Stimulated activated naive CD8-positive, alpha-beta T cell treated with anti-CD3 and anti-CD28 coated beads, Interleukin-15, Interleukin-2, amounts not matched to agents 100 ng/mL and 50 ng/mL, for 24 hours (primary cell): ENCODE data around the gene CTTNBP2NL.
"Not testable (repeated sequence)": the region's sequence is repeated elsewhere in the genome, so short reads cannot be mapped to it uniquely, and the experiment has no call there.

ENCODE experiments used
- H3K27ac Mint-ChIP-seq: one replicate; pipeline ENCODE4 v1.8.0; 2021; ENCODE audit warnings: mild to moderate bottlenecking, mixed read lengths
- H3K27me3 Mint-ChIP-seq: one replicate; pipeline ENCODE4 v1.8.0; 2021; ENCODE audit warnings: mixed read lengths
- H3K36me3 Mint-ChIP-seq: one replicate; pipeline ENCODE4 v1.8.0; 2021; ENCODE audit warnings: low read depth, mixed read lengths
- H3K4me1 Mint-ChIP-seq: one replicate; pipeline ENCODE4 v1.8.0; 2021; ENCODE audit warnings: low read depth, mixed read lengths
- H3K4me3 Mint-ChIP-seq: one replicate; pipeline ENCODE4 v1.8.0; 2021; ENCODE audit warnings: mild to moderate bottlenecking, mixed read lengths
- H3K9me3 Mint-ChIP-seq: one replicate; pipeline ENCODE4 v1.8.0; 2021; ENCODE audit warnings: mixed read lengths

Gene CTTNBP2NL

DNA sequence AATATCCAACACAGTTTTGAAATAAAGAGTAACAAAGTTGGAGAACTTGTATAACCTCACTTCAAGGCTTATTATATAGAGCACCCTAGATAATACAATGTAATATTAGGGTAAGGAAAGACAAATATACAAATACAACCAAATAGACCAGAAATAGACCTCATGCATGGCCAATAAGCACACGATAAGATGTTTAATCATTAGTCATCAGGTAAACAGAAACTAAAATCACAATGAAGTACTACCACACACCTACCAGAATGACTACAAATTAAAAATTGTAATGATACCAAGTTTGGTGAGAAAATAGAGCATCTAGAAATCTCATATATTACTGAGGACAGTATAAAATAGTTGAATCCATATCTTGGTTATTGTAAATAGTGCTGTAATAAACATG, 20.3 kb upstream of the CTTNBP2NL start:
- no peaks in the 10 kb centered on the region for H3K36me3 Mint-ChIP-seq
- peaks cover 42% of the 10 kb centered on the region for H3K27me3 Mint-ChIP-seq
- H3K27ac Mint-ChIP-seq: no peak overlapping the region
- no peaks in the 10 kb centered on the region for H3K9me3 Mint-ChIP-seq
- no peaks in the 10 kb centered on the region for H3K4me1 Mint-ChIP-seq
- H3K4me3 Mint-ChIP-seq: no peak overlapping the region

DNA sequence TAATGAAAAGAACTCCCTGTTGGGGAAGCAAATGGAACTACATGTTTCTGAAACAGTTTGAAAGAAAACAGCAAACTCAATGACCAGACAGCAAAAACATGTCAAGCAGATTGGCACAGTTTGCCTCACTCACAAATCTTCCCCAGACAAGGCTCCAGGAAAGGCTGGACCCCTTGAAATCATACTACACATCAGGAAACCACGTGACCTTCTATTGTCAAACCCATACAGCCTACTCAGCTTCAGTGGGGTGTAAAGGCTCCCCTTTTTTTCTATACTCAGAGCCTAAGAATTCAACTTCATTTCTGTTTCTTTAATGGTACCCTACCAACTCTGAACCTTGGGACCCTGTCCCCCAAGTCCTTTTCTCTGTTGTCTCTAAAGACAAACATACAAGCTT, 15.7 kb upstream of the CTTNBP2NL start:
- no peaks in the 10 kb centered on the region for H3K36me3 Mint-ChIP-seq
- peaks cover 48% of the 10 kb centered on the region for H3K27me3 Mint-ChIP-seq
- H3K4me1 Mint-ChIP-seq: no peaks in the 10 kb centered on the region
- no peaks in the 10 kb centered on the region for H3K9me3 Mint-ChIP-seq
- no peak overlapping the region for H3K27ac Mint-ChIP-seq
- no peak overlapping the region for H3K4me3 Mint-ChIP-seq

DNA sequence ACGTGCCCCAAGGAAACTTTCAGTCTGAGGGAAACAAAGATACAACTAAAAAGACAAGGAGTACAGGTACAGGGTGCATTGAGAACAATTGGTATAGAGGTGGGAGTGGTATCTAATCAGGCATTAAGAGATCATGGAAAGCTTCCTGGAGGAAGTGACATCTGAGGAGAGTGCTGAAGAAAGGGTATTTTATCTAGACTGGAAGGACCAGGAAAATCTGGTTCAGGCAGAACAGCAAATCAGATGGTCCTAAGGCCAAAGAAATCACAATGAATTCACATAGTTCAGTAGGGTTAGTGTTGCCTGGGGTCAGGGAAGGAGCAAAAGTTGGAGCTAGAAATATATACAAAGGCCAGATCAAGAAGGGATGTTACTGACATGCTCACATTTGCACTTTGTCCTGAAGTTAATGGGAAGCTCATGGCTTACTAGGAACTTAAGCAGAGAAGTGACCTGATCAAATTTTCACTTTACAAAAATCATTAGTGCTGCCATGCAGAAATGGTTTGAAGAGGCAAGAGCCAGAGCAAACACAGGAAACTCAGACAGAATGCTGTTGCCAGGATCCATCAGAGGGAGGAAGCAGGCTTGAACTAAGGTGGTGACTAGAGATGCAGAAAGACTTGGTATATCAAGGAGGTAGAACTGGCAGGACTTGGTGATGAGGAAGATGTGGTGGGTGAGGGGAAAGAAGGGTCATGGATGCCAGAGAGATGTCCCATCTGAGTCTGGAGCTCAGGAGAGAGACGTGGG, 14.5 kb upstream of the CTTNBP2NL start:
- no peak overlapping the region for H3K4me3 Mint-ChIP-seq
- H3K36me3 Mint-ChIP-seq: no peaks in the 10 kb centered on the region
- H3K27me3 Mint-ChIP-seq: peaks cover 48% of the 10 kb centered on the region
- H3K9me3 Mint-ChIP-seq: no peaks in the 10 kb centered on the region
- no peaks in the 10 kb centered on the region for H3K4me1 Mint-ChIP-seq
- H3K27ac Mint-ChIP-seq: no peak overlapping the region

DNA sequence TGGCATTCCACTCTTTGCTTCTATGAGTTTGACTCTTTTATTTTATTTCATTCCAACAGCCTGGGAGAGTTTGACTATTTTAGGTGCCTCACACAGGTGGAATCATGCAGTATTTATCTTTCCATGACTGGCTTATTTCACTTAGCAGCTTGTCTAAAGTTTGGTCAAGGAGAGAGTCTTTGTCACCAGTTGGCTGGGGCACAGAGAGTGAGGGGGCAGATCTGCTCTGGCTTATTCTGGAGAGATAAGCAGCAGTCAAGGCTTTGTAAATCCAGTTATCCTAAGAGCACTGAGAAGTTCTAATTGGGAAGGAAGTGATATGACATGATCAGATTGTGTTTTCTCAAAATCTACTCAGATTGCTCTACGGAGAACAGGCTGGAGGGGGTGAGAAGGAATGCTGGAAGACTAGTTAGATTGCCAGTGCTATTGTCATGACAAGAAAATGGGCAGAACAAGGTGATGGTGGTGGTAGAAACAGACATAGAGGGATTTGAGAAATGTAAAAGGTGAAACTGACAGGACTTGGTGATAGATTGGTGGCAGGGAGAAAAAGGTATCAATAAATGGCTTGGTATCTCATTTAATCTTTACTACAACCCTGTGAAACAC, 12.1 kb upstream of the CTTNBP2NL start:
- Mint-ChIP-seq H3K36me3 (no peaks in the 10 kb centered on the region), H3K27me3 (peaks cover 52% of the 10 kb centered on the region), H3K9me3 (no peaks in the 10 kb centered on the region), H3K4me3 (no peak overlapping the region), H3K4me1 (no peaks in the 10 kb centered on the region), H3K27ac (no peak overlapping the region)

DNA sequence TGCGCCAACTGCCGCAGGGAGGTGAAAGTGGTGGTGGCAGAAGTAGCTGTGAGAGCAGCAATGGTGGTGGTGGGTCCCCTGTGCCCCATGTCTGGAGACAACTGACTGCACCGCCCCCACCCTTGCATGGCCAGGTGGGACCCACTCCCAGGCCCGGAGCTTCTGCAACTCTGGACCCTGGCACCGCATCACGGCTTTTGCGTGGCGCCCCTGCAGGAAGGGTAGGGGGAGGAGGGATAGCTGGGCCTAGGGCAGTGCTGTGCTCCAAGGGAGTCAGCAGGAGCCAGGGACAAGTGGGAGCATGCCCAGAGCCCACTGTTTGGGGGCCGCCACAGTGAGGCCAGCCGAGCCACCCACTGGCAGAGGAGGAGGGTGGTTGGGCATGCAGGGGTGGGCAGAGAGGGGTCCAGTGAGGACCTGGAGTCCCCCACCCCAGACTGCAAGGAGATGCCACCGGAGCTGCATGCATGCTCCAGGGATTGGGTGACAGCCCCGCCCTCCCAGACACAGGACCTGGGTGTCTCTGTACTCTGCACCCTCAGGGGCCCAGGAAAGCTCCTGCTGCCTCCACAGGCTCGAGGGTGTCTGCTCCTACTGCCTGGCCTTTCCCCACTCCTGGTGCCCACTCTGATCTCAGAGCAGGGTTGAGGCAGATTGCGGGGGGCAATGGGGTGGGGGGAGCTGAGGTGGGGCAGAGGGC, 9.8 kb upstream of the CTTNBP2NL start:
- peaks cover 17% of the 10 kb centered on the region for H3K4me1 Mint-ChIP-seq
- peaks cover 51% of the 10 kb centered on the region for H3K27me3 Mint-ChIP-seq
- H3K27ac Mint-ChIP-seq: no peak overlapping the region
- H3K4me3 Mint-ChIP-seq: no peak overlapping the region
- no peaks in the 10 kb centered on the region for H3K36me3 Mint-ChIP-seq
- H3K9me3 Mint-ChIP-seq: no peaks in the 10 kb centered on the region

DNA sequence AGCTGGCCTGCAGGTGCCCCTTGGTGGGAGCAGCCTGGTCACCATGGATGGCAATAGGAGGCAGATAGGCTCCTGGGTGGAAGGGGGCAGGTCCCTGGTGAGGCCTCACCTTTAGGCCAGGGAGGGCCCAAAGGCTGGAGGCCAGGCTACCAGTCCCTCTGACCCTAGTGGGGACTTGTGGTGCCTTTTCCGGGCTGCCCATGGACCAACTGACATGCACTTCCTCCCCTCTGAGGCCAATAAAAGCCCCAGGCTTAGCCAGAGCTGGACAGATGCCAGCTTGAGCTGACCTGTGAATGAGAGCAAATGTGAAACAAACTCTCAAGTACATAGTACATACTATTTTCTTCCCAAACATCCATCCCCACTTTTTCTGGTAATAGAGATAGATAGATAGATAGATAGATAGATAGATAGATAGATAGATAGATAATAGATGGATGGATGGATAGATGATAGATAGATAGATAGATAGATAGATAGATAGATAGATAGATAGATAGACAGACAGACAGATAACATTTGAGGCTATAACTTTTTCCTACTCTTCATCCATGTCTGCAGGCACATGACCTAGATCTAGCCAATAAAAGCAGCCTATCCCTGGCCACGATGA, 9.2 kb upstream of the CTTNBP2NL start:
- Mint-ChIP-seq H3K27me3 (peaks cover 44% of the 10 kb centered on the region), H3K27ac (peak overlapping the region; percentile 64), H3K9me3 (no peaks in the 10 kb centered on the region), H3K4me3 (no peak overlapping the region), H3K36me3 (no peaks in the 10 kb centered on the region), H3K4me1 (peaks cover 17% of the 10 kb centered on the region)

DNA sequence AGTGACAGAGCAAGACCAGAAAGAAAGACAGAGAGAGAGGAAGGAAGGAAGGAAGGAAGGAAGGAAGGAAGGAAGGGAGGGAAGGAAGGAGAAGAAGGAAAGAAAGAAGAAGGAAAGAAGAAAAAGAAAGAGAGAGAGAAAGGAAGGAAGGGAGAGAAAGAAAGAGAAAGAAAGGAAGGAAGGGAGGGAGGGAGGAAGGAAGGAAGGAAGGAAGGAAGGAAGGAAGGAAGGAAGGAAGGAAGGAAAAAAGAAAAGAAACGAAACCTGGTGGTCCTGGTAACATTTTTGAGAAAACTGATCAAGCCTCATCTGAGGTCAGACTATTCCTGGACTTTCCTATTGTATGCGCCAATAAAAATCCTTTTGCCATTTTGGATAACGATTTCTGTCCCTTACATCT, 8.2 kb upstream of the CTTNBP2NL start:
- Mint-ChIP-seq H3K27me3 (peaks cover 41% of the 10 kb centered on the region), H3K4me1 (peaks cover 17% of the 10 kb centered on the region), H3K9me3 (no peaks in the 10 kb centered on the region), H3K27ac (no peak overlapping the region), H3K36me3 (no peaks in the 10 kb centered on the region), H3K4me3 (no peak overlapping the region)

DNA sequence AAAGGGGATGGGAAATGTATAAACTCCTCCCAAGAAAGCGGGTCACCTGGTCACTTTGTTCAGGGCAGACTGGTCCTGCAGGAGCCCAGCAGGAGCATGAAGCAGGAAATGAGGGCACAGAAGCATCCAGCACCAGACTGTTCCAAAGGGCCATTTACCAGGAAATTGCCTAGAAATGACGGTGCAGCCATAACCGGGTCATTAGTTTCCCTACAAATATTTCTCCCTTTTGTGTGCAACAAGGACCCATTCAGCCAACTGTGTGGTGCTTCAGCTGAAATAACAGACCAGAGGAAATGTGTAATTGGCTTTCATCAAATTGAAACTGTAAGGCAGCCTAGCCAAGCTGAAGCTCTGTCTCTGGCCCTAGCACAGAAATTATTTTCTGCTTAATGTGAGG, 7.6 kb upstream of the CTTNBP2NL start:
- H3K4me1 Mint-ChIP-seq: peaks cover 17% of the 10 kb centered on the region
- no peaks in the 10 kb centered on the region for H3K9me3 Mint-ChIP-seq
- H3K36me3 Mint-ChIP-seq: no peaks in the 10 kb centered on the region
- no peak overlapping the region for H3K27ac Mint-ChIP-seq
- H3K27me3 Mint-ChIP-seq: peaks cover 43% of the 10 kb centered on the region
- H3K4me3 Mint-ChIP-seq: no peak overlapping the region

DNA sequence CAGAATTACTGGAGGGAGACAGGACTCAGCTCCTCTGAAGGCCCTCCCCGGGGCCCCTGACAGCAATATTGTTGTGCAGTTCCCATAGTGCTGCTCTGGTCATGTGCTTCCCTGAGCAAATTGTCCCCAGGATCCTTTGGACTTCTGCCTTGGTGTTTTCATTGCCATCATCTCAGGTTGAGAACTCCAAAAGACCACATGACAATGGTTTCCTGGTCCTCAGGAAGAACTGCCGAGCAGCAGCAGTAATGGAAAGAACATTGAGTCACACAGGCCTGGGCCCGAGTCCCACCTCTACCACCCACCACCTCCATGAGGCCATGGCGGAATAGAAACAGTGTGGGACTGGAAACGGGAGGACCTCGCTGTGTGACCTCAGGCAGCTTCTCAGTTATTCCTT, 6.3 kb upstream of the CTTNBP2NL start:
- Mint-ChIP-seq H3K27me3 (peaks cover 44% of the 10 kb centered on the region), H3K4me3 (no peak overlapping the region), H3K36me3 (no peaks in the 10 kb centered on the region), H3K4me1 (peaks cover 28% of the 10 kb centered on the region), H3K27ac (no peak overlapping the region), H3K9me3 (no peaks in the 10 kb centered on the region)

DNA sequence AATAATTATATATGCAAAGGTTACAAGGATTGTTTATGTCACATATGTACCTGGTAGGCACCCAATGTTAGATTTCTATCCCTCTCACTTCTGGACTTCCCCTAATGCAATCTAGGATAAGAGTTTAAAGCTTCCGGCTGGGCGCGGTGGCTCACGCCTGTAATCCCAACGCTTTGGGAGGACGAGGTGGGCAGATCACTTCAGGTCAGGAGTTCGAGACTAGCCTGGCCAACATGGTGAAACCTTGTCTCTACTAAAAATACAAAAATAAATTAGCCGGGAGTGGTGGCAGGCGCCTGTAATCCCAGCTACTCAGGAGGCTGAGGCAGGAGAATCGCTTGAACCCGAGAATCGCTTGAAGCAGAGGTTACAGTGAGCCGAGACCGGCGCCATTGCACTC, 5.7 kb upstream of the CTTNBP2NL start:
- not testable (repeated sequence) for H3K9me3 Mint-ChIP-seq, H3K27ac Mint-ChIP-seq, H3K4me3 Mint-ChIP-seq, H3K36me3 Mint-ChIP-seq
- H3K27me3 Mint-ChIP-seq: peaks cover 41% of the 10 kb centered on the region
- H3K4me1 Mint-ChIP-seq: peaks cover 32% of the 10 kb centered on the region

DNA sequence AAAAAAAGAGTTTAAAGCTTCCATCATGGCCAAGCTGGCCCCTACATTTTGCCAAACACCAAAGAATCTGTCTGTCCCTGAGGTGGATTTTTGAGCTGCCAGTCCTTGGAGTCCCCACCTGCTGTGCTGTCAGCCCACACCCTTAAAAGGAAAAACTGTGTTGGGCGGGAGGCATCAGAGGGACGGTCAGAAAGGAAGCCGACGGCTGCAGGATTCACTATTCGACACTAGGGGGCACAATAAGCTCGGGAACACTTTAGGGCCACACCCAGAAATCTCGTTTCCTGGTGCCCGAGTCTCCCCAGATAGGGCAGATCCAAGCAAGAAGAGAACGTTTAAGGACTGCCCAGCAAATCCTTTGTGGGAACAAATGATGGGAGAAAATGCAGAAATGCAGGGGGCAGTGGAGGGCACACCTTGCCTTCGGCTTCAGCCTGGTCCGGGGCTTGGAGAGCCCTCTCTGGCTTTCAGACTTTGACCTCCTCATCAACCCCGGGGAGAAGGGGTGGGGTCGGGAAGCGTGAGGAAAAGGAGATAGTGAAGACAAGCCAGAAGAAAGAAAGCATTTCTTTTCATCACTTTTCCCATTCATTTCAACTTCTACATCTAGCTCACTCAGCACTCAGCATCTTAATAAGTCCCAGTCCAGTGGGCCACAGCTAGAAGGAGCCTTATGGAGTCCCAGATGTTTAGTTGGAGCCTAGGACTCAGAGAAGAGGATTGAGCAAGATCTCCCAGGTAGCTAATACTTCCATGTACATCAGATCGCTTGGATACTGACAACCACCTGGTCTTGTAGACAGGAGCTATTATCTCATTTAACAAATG, 5.0 kb upstream of the CTTNBP2NL start:
- peaks cover 38% of the 10 kb centered on the region for H3K4me1 Mint-ChIP-seq
- H3K27me3 Mint-ChIP-seq: peaks cover 41% of the 10 kb centered on the region
- H3K9me3 Mint-ChIP-seq: no peaks in the 10 kb centered on the region
- H3K4me3 Mint-ChIP-seq: peak overlapping the region; percentile 63
- no peaks in the 10 kb centered on the region for H3K36me3 Mint-ChIP-seq
- peak overlapping the region; percentile 18 for H3K27ac Mint-ChIP-seq

DNA sequence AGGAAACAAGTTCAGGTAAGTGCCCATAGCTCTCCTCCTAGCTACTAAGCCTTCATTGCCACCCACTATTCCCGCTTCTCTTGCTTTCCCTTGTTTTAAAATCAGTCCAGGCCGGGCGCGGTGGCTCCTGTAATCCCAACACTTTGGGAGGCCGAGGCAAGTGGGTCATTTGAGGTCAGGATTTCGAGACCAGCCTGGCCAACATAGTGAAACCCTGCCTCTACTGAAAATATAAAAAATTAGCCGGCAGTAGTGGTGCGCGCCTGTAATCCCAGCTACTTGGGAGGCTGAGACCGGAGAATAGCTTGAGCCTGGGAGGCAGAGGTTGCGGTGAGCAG, 4.4 kb upstream of the CTTNBP2NL start:
- no peaks in the 10 kb centered on the region for H3K9me3 Mint-ChIP-seq
- no peak overlapping the region for H3K4me3 Mint-ChIP-seq
- peaks cover 39% of the 10 kb centered on the region for H3K4me1 Mint-ChIP-seq
- H3K27me3 Mint-ChIP-seq: peaks cover 41% of the 10 kb centered on the region
- H3K36me3 Mint-ChIP-seq: no peaks in the 10 kb centered on the region
- no peak overlapping the region for H3K27ac Mint-ChIP-seq

DNA sequence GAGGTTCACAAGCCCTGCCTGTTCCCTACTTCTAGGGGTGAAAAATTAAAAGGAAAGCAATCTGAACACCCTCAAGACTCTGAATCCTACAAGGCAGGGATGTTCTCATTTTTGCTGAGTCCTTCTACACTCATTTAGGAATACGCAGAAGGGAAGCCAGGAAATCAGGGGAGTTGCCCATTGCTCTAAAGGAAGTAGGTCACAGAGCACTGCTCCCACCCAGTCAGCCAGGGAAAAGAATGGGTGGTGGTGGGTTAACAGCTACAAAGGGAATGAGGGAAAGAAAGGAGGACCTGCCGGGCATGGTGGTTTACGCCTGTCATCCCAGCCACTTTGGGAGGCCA, 2.4 kb upstream of the CTTNBP2NL start:
- no peaks in the 10 kb centered on the region for H3K9me3 Mint-ChIP-seq
- peaks cover 45% of the 10 kb centered on the region for H3K4me1 Mint-ChIP-seq
- H3K4me3 Mint-ChIP-seq: no peak overlapping the region
- no peak overlapping the region for H3K27ac Mint-ChIP-seq
- peaks cover 36% of the 10 kb centered on the region for H3K27me3 Mint-ChIP-seq
- no peaks in the 10 kb centered on the region for H3K36me3 Mint-ChIP-seq

DNA sequence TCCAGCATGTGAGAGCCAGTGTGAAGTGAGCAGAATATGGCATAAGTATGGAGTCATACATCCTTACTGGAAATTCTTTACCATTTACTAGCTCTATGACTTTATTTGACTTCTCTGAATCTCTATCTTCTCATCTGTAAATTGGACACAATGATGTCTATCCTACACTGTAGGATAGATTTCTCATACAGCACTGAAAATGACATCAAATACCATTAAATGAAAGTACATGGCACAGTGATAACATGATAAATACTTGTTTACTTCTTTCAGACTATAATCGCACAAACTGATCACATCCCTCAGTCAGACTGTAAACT, 1.3 kb upstream of the CTTNBP2NL start:
- H3K27me3 Mint-ChIP-seq: peaks cover 28% of the 10 kb centered on the region
- peaks cover 42% of the 10 kb centered on the region for H3K4me1 Mint-ChIP-seq
- peak overlapping the region; percentile 3 for H3K27ac Mint-ChIP-seq
- H3K4me3 Mint-ChIP-seq: peak overlapping the region; percentile 54
- H3K36me3 Mint-ChIP-seq: no peaks in the 10 kb centered on the region
- H3K9me3 Mint-ChIP-seq: no peaks in the 10 kb centered on the region
